GM12878 (cell line): Measurements from ENCODE around the gene ERVK3-1.

Experiments
- RCOR1 ChIP-seq: conservative IDR thresholded peaks from 2 replicates; pipeline ENCODE4 v1.6.1; 2012; ENCODE audit warnings: low read depth, low read length, improper control_type of control experiment
- SIN3A ChIP-seq: IDR thresholded peaks from 2 replicates; pipeline ENCODE4 v1.6.1; 2012; ENCODE audit warnings: low read depth, low read length, improper control_type of control experiment

- TF ChIP-seq RCOR1 = no peak
- TF ChIP-seq SIN3A = no peak
These were observed 4.6 kb upstream of the ERVK3-1 start for GRCh38 chr19:58300620-58301019.
